Activated CD8-positive, alpha-beta memory T cell treated with anti-CD3 and anti-CD28 coated beads, Interleukin-2, amount 50 U/mL, for 48 hours (primary cell): ENCODE results near the gene DPP6.
"Not testable (repeated sequence)": the region's sequence is repeated elsewhere in the genome, so short reads cannot be mapped to it uniquely, and the experiment has no call there.

Experiments
- DNase-seq: peaks from one replicate; pipeline ENCODE4 v3.0.0-alpha.2; 2020

Gene DPP6

DNA sequence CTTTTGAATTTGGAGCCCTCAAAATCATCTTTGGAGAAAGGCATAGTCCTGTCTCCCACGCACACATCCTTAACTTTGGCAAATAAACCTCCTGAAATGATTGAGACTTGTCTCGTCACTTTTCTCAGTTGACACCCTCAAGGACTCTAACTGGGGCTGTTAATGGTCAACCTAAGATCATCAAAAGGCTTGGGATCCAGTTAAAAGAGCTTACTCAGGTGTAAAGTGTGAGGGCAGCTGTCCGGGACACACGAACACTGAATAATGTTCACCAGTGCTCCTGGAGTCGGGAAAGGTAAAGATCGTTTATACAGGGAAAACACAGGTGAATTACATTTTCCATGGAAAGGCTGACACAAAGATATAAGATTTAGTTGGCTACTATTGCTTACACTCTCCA, 866.1 kb downstream of the DPP6 start:
- DNase-seq: no peak

GRCh38 chr7:154918741-154919140, 866.5 kb downstream of the DPP6 start:
- DNase-seq: no peak

DNA sequence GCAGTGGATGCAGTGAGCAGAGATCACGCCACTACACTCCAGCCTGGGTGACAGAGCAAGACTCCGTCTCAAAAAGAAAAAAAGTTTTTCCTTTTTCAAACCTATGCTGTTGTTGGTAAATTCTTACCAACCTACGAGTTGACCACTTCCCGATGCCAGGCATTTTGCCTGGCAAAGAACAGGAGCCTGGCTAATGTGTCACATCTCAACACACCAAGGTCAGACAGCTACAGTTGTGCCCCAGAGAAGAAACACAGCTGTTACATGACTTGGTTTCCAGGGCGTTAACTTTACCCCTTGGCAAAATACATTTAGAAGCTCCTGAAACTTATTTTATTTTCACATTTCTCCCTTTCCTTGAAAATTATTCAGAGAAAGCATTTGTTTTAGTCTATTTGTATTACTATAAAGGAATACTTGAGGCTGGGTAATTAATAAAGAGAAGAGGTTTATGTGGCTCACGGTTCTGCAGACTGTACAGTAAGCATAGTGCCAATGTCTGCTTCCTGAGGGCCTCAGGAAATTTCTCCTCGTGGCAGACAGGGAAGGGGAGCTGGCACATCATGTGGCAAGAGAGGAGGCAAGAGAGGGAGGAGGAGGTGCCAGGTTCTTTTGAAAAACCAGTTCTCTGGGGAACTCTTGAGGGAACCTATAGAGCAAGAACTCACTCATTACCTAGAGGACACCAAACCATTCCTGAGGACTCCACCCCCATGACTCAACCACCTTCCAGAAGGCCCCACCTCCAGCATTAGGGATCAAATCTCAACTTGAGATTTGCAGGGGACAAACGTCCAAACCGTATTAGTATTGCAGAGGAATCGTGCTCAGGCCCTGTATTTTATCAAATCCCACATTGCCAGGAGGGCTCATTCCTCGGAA, 867.4 kb downstream of the DPP6 start:
- DNase-seq: no peak

GRCh38 chr7:154922472-154922871, 870.3 kb downstream of the DPP6 start:
- DNase-seq: not testable (repeated sequence)

DNA sequence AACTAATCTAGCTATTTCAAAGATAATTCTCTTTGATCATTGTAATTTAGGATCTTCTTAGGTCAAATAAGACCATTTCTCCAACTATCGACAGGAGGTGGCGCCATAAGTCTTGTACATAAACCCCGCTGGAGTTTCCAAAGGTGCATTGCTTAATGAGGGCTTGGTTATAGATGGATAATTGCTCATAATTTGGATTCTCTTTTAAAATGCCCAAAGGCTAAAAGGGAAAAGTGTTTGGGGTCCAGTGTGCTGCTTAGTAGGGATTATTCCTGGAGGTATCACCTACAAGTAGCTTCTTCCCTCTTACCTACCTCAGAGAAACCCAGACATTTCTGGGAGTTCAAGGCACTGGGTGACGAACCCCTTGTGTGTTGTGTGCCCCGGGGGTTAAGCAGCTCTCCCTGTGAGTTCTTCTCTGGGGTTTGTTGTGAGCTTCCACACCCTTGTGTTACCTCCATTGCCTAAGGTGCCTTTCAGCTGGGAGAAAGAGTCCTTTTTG, 875.5 kb downstream of the DPP6 start:
- DNase-seq: peak; percentile 73

- peak; percentile 72 for DNase-seq
Observed at GRCh38 chr7:154928136-154929005, 876.2 kb downstream of the DPP6 start.

GRCh38 chr7:154929006-154929726, 877.0 kb downstream of the DPP6 start:
- DNase-seq: no peak

- DNase-seq: no peak
Observed at GRCh38 chr7:154931906-154932305, 879.7 kb downstream of the DPP6 start.

DNA sequence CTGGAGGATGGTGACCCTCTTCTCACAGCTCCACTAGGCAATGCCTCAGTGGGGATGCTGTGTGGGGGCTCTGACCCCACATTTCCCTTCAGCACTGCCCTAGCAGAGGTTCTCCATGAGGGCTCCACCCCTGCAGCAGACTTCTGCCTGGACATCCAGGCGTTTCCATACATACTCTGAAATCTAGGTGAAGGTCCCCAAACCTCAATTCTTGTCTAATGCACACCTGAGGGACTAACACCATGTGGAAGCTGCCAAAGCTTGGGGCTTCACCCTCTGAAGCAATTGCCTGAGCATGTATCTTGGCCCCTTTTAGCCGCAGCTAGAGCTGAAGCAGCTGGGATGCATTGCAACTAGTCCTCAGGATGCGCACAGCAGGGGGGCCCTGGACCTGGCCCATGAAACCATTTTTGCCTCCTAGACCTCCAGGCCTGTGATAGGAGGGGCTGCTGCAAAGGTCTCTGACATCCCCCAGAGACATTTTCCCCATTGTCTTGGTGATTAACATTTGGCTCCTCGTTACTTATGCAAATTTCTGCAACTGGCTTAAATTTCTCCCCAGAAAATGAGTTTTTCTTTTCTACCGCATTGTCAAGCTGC, 882.3 kb downstream of the DPP6 start:
- not testable (repeated sequence) for DNase-seq

- no peak for DNase-seq
Observed at GRCh38 chr7:154937837-154938236, 885.6 kb downstream of the DPP6 start.

DNA sequence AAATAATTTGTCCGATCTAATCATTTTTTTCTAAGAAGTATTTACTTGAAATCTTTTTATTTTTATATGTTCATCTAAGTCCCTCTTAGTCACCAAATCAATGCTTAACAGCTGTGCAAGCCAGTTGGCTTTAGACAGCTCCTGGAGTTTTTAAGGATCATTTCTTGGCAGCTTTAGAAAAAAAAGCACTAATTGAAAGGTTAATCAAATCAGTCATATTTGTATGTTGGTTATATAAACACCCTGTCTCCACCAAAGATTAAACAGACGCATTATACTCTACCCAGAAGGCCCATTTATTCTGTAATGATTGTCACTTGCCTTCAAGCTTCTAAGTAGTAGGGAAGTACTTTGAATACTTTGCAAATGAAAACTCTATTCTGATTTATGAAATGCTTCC, 890.5 kb downstream of the DPP6 start:
- DNase-seq: no peak
